ENCODE measurements around the gene PRMT1.

Gene PRMT1

DNA sequence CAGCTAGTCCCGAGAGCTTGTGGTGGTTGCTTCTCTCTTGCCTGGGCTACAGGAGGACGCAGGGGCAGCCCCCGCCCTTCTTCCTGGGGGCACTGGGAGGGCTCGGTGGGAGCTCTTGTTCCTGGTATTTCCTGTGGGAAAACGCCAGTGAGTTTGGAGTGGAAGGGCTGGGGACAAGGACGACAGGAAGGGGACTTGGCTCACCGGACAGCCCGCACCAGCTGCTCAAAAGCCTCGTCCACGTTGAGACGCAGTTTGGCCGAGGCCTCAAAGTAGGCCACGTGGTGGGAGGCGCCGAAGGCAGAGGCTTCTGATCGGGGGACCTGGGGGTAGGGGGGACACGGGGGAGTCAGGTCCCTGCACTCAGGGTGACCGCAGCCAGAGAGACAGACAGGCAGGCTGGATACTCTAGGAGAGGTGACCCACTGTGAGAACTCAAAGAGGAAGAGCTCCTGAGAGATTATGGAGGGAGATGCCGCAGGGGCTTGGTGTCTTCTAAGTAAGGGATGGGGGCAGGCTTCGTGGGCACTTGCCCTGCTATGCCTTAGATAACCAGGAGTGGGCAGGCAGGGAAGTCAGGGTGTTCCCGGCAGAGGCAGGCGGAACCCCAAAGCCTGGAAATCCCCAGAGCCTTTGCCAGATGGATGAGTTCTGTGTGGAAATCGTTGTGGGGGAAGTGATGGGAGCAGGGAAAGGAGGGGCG is 41.4 kb upstream of the PRMT1 start:
- CTCF ChIA-PET: interaction anchor here (1.0 to 1.2 kb wide), 2 partner anchors 37 to 66 kb away, joined by 3 to 5 read pairs; no protein-coding TSS in a partner anchor
- POLR2A ChIA-PET: no interaction called here
- H3K4me3 ChIP-seq (ENCODE audit: low read depth, low read length): no peak overlapping the region
- TF ChIP-seq, protein P1, sequence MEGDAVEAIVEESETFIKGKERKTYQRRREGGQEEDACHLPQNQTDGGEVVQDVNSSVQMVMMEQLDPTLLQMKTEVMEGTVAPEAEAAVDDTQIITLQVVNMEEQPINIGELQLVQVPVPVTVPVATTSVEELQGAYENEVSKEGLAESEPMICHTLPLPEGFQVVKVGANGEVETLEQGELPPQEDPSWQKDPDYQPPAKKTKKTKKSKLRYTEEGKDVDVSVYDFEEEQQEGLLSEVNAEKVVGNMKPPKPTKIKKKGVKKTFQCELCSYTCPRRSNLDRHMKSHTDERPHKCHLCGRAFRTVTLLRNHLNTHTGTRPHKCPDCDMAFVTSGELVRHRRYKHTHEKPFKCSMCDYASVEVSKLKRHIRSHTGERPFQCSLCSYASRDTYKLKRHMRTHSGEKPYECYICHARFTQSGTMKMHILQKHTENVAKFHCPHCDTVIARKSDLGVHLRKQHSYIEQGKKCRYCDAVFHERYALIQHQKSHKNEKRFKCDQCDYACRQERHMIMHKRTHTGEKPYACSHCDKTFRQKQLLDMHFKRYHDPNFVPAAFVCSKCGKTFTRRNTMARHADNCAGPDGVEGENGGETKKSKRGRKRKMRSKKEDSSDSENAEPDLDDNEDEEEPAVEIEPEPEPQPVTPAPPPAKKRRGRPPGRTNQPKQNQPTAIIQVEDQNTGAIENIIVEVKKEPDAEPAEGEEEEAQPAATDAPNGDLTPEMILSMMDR (IDR thresholded peaks at IDR 0.05; ENCODE audit: insufficient read depth, low read length, missing control alignments): peak; percentile 9
- DNase-seq (ENCODE audit: low read depth, low spot score): no peak

DNA sequence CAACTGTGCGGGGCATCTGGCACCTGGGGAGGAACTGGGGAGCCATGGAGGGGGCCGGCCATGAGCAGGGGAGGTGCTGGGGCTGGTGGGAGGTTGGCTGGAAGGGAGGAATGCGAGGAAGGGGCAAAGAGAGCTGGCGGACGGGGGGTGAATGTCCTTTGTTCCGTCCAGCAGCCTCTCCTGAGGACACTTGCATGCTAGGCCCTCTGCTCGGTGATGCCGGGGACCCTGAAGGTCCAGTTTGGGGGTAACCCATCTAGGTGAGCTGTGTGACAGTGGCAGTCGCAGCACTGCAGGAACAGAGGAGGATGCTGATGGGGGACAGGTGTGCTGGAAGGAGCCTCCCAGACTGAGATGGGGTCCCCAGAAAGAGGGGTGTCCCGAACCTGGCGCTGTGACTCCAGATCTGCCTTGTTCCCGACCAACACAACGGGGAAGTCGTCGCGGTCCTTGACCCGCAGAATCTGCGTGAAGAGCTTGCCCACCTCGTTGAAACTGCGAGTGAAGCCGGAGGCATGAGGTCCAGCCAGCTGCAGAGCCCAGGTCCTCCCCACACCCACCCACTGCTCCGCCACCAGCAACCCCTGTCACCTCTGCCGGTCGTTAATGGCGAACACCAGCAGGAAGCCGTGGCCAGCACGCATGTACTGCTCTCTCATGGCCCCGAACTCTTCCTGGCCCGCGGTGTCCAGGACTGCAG is 40.7 kb upstream of the PRMT1 start:
- H3K4me3 ChIP-seq (ENCODE audit: low read depth, low read length): no peak overlapping the region
- DNase-seq (ENCODE audit: low read depth, low spot score): no peak
- CTCF ChIA-PET: interaction anchor here (0.8 to 0.9 kb wide), 2 partner anchors 21 to 36 kb away, joined by 3 read pairs; no protein-coding TSS in a partner anchor
- TF ChIP-seq, protein P1 (IDR thresholded peaks at IDR 0.05; ENCODE audit: insufficient read depth, low read length, missing control alignments): no peak
- POLR2A ChIA-PET: interaction anchor here (0.6 kb wide), 1 partner anchor 28 kb away, joined by 3 read pairs; no protein-coding TSS in a partner anchor

DNA sequence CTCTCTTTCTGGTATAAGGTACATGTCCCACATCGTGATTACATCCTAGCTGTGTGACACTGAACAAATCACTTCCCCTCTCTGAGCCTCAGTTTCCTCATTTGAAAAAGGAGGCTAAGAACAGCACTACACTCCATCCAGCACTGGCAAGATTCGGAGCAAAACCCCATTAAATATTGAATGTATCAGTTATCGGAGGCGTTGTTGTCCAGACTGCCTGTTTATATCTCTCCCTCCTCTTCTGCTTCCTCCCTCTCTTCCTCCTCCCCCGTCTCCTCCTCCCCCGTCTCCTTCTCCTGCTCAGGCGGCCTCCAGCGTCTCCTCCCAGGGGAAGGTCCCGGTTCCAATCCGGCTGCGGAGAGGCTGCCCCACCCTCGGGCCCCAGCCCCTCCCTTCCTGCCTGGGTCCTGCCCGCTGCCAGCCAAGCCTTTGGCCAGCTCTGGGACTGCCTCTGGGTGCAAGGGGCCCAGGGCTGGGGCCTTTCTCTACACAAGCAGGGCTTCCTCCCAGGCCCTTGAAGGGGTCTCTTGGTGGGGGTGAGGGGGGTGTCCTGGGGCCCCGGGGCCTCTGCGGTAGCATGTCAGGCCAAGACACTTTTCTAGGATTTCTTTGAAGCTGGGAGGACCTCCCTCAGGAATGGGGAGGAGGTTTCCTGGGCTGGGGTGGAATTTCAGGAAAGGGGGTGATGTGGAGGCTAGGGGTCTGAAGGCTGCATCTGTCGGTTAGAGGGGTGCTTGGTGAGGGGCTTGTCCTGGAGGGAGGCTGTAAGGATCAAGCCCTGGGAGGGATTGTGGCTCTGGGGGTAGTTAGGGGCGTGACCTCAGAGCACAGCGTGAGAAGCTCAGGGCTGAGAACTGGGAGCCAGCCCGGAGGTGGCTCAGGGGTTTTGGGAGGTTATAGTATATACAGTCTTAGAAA is 39.0 kb upstream of the PRMT1 start:
- DNase-seq (ENCODE audit: low read depth, low spot score): peak; percentile 14
- ChIA-PET CTCF (interaction anchor here (1.0 to 1.2 kb wide), 2 partner anchors 8 to 67 kb away, joined by 3 read pairs; no protein-coding TSS in a partner anchor), POLR2A (interaction anchor here (1.6 kb wide), 1 partner anchor 48 kb away, joined by 4 read pairs; no protein-coding TSS in a partner anchor)
- peak overlapping the region; percentile 61 for H3K4me3 ChIP-seq (ENCODE audit: low read depth, low read length)
- TF ChIP-seq, protein P1 (IDR thresholded peaks at IDR 0.05; ENCODE audit: insufficient read depth, low read length, missing control alignments): no peak

DNA sequence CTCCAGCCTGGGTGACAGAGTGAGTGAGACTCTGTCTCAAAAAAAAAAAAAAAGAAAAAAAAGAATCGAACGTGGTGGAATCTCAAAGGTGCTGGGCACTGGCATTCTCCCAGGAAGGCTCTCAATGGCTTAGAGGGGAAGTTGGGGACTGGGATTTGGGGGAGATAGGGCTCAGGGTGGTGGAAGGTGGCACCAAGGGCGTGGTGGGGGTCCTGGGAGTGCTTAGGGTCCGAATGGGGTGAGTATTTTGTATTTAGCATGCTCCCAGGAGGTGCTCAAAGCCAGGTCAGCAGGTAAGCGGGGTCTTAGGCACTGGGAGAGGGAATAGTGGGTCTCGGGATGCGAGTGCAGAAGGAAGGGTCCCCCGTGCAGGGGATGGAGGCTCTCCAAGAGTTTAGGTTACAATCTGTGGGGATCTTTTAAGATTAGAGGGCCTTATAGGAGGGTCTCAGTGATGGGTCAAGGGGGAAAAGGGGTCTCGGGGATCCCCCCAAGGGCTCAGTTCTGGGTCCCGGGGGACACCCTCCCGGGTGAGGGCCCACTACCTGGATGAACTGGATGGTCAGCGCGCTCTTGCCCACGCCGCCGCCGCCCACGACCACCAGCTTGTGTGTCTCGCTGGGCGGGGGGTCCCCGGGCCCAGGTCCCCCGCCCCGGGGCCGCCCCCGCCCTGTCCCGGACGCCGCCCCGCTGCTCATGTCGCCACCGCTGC is 37.5 kb upstream of the PRMT1 start:
- H3K4me3 ChIP-seq (ENCODE audit: low read depth, low read length): peak overlapping the region; percentile 61
- ChIA-PET POLR2A (interaction anchor here (0.6 to 2.9 kb wide), 10 partner anchors 16 to 112 kb away, joined by 3 to 23 read pairs (median 6); partner anchors contain the start of genes NOSIP, PRMT1, PRR12 and RCN3), CTCF (interaction anchor here (0.8 to 1.3 kb wide), 5 partner anchors 9 to 46 kb away, joined by 3 to 5 read pairs (median 3); no protein-coding TSS in a partner anchor)
- TF ChIP-seq, protein P1 (IDR thresholded peaks at IDR 0.05; ENCODE audit: insufficient read depth, low read length, missing control alignments): no peak
- no peak for DNase-seq (ENCODE audit: low read depth, low spot score)

DNA sequence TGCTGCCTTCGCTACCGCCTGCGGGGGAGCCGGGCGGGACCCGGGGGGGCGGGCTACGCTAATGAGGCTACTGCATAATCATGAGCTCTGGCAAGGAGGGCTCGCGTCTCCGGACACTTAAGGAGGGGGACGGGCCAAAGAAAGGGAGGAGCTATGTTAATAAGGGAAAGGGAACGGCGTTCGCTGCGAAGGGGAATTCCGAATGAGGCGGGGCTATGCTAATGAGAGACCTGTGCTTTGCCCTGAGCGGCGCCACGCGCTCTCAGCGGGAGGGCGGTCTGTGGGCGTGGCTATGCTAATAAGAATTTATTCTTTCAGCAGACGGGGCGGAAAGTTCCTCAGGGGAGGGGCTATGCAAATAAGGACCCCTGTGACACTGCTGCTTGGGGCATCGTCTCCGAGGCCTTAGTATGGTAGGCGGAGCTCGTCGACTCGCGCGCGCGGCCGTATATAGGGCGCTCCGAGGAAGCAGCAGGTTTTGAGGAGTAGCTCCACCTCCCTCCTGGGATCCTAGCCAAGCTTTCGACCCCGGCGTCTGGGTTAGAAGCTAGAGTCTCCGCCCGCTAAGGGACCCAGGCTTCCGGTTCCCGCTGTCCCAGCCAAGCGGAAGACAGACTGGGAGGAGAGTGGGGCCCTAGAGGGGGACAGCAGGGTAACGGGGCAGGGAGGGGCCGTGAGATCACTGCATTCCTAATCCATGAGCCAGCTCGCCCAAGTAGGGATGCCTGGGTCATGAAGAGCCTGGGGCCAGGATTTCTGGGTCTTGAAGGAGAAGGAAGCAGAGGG is 36.8 kb upstream of the PRMT1 start, which contains the start of gene RRAS:
Gene RRAS, minus strand, starts transcription at position 31 of the 786 bp plus-strand sequence. CDS start 45 bp downstream, outside the sequence.
- H3K4me3 ChIP-seq (ENCODE audit: low read depth, low read length): peak within 1 kb of the TSS; percentile 63
- POLR2A ChIA-PET: interaction anchor here (0.5 to 2.9 kb wide), 17 partner anchors 10 to 229 kb away, joined by 3 to 23 read pairs (median 5); partner anchors contain the start of genes NOSIP, PRMT1, PRR12 and RCN3
- peak; percentile 99 for DNase-seq (ENCODE audit: low read depth, low spot score)
- CTCF ChIA-PET: interaction anchor here (0.6 to 1.3 kb wide), 10 partner anchors 8 to 167 kb away, joined by 3 to 5 read pairs (median 3); no protein-coding TSS in a partner anchor
- TF ChIP-seq, protein P1 (IDR thresholded peaks at IDR 0.05; ENCODE audit: insufficient read depth, low read length, missing control alignments): no peak

Measured in AG04449 (cell line).